Stimulated activated CD8-positive, alpha-beta memory T cell treated with anti-CD3 and anti-CD28 coated beads, Interleukin-7, amount 100 ng/mL, for 1 hour (primary cell): Measurements from ENCODE around the gene JPT1.
"Not testable (repeated sequence)": the region's sequence is repeated elsewhere in the genome, so short reads cannot be mapped to it uniquely, and the experiment has no call there.

Experiments used
- DNase-seq, 2 donors: peaks; one replicate each; pipeline ENCODE4 v3.0.0-alpha.2; 2020; ENCODE audit warnings: low read depth in 2 of 2

JPT1 gene, protein sequence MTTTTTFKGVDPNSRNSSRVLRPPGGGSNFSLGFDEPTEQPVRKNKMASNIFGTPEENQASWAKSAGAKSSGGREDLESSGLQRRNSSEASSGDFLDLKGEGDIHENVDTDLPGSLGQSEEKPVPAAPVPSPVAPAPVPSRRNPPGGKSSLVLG

DNA sequence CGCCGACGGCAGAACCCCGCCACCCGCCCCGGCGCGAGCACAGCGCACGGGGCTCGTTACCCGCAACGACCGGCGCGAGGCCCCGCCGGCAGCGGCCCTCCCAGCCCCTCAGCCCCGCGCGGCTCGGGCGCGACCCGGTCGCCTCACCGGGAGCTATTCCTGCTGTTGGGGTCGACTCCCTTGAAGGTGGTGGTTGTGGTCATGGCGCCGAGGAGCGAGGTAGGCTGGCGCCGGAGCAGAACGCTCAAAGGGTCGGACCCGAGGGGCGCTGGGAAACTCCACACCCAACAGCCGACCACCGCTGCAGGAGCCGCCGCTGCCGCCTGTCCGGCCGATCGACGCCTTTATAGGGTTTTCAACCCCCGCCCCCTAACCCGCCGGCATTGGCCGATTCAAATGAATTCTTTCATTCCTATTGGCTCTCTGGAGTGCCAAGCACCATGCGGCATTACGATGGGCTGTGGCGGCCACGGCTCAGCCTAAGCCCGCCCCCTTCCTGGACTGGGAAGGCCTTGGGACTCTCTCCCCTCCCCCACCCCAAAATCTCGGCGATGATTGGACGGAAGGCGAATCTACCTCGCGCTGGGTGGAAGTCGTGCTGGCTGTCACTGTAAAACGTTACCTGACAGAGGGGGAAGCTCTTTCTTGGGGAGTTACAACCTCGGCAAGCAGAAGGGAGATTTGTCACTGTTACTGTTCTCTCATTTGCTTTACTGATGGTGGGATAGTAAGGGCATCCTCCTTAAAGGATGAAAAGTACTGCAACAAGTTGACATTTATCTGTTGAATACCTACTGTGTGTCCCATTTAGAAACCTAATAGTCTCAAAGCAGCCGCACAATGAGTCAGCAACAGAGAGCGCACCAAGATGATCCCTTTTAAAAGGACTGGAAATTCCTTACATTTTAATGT is at the start of gene JPT1:
JPT1 (minus strand) TSS at position 318 of the 912 bp plus-strand sequence; CDS start at position 203, 115 bp downstream.
- DNase-seq = peak; percentile 92

DNA sequence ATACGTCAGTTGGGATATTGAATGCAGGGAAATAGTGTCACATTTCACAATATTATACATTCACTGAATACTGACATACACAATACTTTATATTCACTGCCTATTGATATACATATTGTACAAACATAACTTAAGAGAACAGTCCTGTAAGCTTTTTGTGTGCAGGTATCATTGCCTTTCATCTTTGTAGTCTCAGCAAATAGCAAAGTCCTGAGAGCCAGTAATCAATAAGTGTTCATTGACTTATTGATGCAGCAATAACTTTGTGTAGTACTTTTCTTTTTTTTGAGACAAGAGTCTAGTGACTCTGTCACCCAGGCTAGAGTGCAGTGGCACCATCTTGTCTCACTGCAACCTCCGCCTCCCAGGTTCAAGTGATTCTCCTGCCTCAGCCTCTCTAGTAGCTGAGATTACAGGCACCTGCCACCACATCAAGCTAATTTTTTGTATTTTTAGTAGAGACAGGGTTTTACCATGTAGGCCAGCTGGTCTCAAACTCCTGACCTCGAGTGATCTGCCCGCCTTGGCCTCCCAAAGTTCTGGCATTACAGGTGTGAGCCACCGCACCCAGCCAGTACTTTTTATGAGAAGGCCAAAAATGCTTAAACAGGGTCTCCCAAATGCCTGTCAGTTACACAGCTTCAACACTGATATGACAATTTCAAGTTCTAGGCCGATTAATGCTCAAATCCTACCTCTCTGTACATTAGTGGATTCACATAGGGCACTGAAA is 45.7 kb upstream of the JPT1 start:
- no peak for DNase-seq

DNA sequence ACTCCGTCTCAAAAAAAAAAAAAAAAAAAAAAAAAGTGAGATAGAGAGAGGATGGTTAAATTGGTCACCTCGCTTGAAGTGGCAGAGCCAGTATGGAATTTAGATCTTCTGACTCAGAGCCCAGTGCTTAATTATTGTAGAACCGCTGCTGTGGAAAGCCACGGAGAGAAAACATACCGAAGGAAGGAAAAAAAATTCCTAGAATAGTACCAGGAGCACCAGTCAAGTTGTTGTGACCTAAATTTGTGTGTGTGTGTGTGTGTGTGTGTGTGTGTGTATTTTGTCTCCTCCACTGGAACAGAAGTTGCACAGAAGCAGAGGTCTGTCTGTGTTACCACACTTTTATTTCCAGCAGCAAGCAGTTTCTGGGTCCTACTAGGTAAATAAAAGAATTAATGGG is 40.6 kb upstream of the JPT1 start:
- DNase-seq = no peak

DNA sequence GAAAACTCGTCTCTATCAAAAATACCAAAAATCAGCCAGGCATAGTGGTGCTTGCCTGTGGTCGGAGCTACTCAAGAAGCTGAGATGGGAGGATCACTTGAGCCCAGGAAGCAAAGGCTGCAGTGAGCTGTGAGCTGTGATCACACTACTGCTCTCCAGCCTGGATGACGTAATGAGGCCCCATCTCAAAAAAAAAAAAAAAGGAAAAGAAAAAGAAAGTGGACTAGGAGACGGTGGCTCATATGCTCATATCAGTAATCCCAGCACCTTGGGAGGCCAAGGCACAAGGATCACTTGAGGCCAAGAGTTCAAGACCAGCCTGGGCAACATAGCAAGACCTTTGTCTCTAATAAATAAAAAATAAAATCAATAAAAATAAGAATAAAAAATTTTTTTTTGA is 37.3 kb upstream of the JPT1 start:
- no peak for DNase-seq

DNA sequence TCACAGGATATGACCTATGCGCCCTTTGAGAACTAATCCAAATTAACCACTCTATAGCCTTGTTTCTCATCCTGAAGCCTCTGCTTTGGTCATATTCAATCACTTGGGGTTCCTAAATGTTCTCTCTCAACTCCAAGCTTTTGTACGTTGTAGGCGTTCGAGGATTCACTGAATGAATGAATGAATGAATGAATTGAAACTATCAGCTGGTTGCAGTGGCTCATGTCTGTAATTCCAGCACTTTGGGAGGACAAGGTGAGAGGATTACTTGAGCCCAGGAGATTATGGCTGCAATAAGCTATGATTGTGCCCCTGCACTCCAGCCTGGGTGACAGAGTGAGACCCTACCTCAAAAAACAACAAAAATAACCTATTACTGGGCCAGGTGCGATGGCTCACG is 34.3 kb upstream of the JPT1 start:
- DNase-seq = no peak

DNA sequence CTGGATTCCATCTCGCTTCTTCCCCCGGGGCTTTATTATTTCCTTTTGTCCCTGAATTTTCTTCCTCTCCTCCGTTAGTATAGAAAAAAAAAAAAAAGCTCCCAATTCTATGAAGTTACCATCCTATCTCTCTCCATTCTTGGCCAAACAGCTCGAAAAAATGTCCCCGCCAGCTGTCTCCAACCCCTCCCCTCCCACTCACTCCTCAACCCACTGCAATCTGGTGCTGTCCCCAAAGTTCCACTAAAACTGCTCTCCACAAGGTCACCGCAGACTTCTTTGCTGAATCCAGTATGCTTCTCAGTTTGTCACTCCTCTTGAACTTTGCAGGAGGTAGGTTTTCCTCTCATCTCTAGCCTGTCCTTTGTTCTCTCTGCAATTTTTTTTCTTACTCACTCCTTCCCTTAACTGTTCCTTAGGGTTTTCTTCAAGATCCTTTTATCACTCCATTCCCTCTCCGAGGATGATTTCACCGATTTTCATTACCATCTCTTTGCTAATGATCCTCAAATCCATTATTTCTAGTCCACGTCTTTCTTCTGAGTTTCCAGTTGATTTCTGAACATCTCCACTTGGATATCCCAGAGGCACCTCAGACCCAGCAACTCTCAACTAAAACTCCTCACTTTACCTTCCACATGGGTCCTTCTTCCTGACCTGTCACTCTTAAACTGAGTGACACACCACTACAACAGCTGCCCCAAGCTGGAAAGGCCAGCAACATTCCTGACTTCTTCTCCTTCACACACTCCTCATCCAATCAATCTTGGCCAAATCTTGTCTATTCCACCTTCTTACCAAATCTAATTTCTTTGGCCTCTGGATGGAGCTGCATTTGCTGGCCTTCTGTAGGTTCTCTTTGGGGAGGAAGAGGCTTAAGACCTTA is 29.9 kb upstream of the JPT1 start:
- no peak for DNase-seq

DNA sequence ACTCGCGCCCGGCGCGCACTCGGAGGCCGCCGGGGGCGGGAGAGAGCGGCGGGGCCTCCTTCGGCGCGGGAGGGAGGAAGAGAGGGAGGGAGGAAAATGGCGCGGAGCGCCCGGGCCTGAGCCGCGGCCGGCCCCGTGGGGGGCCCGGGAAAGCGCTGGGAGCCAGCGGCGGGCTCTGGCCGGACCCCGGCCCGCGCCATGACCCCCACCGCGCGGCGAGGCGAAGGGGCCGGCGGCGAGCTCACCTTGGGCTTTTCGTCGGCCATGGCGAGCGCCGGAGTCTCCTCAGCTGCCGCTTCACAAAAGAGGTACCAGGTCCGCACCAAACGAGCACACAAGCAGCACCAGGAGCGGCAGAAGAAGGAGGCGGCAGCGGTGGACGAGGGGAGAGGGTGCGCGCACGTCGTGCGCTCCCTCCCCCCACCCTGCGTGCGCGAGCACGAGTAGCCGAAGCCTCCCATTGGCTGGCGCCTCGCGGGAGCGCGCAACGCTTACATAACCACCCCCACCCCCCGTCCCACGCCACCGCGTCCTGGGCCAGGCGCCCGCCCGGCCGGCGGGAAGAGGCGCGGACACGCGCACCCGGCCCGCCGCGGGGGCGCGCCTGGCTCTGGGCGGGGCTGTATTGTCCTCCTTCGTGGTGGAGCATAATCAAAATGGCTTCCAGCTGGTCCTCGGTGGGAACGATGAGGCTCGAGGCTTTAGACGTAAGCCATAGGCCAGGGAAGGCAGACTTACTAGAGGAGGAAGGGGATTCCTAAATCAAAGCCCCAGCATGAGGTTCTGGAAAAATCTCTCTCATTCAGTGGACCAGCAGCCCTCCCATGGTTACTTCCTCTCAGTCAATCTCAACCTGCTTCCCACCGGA is 28.5 kb upstream of the JPT1 start, which contains the start of gene SUMO2:
SUMO2 (minus strand) TSS at position 391 of the 868 bp plus-strand sequence; CDS start at position 266, 125 bp downstream.
- peak; percentile 92 to 94 for DNase-seq

DNA sequence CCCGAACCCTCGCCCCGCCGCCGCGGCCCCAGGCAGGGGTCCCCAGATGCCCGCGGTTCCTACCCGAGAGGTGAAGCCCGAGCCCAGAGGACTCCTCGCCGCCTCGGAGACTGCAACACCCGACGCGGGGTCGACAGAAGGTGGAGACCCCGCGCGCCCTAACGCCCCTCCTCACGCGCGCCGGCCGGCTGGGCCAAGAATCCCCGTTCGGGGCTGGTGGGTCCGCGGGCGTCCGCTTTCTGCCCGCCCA is 27.9 kb upstream of the JPT1 start:
- DNase-seq = no peak

DNA sequence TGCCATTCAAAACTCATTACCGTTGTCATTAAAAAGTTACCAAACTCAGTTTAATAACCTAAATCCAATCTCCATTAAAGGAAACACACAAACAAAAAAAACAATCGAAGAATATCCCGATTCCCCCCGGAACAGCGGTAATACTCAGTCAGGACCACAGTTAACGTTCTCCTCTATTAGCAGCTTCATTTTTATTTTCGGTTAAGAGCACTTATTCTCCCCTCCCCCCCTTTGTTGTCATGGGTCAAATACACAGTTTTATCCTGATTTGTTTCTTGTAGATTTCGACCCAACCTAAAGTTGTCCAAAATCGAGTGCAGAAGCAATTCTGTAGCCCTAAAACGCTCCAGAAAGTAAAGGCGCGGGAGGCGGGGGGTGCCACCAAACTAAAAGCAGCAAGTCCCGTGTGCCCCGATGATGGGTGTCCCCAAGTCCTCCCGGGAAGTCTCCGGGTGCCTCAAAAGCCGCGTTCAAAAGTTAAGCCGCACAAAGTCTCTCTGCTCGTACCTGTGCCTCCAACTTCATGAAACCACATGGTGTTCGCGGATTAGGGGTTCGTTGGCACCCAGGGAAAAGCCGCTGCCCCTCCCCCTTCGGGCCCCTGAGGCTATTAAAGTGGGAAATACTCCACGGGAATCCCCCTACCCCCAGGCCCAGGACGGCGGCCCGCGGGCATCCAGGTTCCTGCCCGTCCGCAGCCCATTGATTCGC is 27.5 kb upstream of the JPT1 start:
- no peak for DNase-seq

DNA sequence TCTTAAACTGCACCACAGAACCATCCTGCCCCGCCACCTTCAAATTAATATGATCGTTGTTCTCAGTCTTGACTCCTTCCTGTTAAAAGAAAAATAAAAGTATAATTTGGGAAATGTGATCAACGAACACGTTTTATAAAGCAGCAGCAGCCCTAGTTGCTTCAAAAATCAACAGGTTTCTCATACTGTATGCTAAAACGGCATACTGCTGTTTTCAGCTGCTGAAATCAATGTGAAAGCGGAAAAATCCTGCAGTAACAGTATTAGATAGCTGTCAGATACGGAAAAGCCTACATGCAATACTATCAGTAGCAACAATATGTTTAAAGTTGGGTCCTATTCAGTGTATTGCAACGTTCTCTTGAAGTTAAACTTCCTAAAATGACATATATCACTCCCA is 26.8 kb upstream of the JPT1 start:
- DNase-seq = no peak

DNA sequence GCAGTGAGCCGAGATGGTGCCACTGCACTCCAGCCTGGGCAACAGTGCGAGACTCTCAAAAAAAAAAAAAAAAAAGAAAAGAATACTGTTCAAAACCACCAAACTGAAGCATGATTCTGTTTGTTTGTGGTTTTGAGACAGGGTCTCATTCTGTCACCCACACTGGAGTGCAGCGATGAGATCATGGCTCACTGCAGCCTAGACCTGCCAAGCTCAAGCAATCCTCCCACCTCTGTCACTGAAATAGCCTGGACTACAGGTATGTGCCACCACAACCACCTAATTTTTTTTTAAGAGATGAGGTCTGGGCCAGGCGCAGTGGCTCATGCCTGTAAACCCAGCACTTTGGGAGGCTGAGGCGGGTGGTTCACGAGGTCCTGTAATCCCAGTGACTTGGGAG is 24.1 kb upstream of the JPT1 start:
- no peak for DNase-seq

DNA sequence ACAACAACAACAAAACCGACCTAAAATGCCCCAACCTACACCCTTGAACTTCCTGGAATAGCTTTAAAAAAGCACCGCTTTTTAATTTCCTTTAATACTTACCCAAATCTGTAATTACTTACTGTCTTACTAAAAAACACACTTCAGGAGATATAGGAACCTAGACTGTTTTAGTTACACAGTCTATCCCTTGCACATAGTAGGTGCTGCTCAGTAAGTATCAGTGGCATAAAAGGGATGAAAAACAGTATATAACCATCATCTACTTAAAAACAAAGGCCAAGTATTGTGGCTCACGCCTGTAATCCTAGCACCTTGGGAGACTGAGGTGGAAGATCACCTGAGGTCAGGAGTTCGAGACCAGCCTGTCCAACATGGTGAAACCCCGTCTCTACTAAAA is 22.3 kb upstream of the JPT1 start:
- no peak for DNase-seq

DNA sequence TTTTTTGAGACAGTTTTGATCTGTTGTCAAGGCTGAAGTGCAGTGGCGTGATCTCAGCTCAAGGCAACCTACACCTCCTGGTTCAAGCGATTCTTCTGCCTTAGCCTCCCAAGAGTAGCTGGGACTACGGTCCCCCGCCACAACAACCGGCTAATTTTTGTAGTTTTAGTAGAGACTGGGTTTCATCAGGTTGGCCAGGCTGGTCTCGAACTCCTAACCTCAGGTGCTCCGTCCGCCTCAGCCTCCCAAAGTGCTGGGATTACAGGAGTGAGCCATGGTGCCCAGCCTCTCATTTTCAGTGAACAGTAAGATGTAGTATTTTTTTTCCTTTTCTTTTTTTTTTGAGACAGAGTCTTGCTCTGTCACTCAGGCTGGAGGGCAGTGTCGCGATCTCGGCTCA is 20.7 kb upstream of the JPT1 start:
- DNase-seq = no peak

DNA sequence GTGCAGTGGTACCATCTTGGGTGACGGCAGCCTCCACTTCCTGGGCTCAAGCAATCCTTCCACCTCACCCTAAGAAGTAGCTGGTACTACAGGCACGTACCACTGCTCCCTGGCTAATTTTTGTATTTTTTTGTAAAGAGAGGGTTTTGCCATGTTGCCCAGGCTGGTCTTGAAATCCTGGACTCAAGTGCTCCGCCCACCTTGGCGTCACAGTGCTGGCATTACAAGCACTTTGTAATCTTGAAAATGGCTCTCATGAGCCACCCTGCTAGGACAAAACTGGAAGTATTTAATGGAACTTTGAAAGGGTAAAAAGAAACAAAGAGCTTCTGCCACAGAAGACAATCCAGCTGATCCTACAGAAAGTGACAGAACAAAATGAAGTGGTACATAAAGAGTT is 19.2 kb upstream of the JPT1 start:
- DNase-seq = no peak

DNA sequence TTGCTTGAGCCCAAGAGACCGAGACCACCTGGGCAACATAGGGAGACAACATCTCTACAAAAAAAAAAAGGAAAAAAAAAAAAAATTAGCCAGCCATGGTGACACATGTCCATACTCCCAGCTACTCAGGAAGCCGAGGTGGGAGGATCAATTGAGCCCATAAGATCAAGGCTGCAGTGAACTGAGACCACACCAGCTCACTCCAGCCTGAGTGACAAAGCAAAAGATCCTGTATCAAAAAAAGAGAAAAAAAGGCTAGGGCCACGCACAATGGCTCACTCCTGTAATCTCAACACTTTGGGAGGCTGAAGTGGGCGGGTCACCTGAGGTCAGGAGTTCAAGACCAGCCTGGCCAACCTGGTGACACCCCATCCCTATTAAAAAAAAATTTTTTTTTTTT is 14.7 kb upstream of the JPT1 start:
- no peak for DNase-seq

DNA sequence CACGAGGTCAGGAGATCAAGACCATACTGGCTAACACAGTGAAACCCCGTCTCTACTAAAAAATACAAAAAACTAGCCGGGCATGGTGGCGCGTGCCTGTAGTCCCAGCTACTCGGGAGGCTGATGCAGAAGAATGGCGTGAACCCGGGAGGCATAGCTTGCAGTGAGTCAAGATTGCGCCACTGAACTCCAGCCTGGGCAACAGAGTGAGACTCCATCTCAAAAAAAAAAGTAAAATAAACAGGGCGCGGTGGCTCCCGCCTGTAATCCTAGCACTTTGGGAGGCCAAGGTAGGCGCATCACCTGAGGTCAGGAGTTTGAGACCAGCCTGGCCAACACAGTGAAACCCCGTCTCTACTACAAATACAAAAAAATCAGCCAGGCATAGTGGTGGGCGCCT is 10.3 kb upstream of the JPT1 start:
- DNase-seq = not testable (repeated sequence)

DNA sequence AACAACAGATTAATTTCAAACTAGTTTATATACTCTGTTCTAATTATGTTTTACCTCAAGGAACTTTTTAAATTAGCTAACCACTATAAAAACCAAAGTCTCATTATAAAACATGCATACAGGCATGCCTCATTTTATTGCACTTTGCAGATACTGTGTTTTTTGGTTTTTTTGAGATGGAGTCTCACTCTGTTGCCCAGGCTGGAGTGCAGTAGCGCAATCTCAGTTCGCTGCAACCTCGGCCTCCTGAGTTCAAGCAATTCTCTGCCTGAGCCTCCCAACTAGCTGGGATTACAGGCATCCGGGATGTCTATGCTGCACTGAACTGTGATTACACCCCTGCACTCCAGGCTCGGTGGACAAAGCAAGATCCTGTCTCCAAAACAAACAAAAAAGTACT is 8.8 kb upstream of the JPT1 start:
- no peak for DNase-seq

DNA sequence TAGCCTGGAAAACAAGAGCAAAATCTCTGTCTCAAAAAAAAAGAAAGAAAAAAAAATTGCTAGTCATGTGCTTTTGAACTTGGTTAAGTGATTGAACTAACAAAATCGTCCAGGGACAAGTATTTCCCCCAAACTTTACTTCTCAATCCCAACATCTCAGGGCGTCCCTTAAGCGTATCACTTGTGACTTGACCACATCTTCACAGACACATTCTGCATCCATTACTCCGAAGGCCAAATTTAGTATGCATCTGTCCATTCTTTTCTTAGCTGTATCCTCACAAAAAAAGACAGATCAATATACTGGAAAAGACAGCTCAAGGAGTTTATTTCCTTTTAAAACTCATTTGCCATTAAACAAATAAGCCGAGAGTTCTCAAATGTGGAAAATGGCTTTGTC is 5.9 kb upstream of the JPT1 start:
- no peak for DNase-seq

DNA sequence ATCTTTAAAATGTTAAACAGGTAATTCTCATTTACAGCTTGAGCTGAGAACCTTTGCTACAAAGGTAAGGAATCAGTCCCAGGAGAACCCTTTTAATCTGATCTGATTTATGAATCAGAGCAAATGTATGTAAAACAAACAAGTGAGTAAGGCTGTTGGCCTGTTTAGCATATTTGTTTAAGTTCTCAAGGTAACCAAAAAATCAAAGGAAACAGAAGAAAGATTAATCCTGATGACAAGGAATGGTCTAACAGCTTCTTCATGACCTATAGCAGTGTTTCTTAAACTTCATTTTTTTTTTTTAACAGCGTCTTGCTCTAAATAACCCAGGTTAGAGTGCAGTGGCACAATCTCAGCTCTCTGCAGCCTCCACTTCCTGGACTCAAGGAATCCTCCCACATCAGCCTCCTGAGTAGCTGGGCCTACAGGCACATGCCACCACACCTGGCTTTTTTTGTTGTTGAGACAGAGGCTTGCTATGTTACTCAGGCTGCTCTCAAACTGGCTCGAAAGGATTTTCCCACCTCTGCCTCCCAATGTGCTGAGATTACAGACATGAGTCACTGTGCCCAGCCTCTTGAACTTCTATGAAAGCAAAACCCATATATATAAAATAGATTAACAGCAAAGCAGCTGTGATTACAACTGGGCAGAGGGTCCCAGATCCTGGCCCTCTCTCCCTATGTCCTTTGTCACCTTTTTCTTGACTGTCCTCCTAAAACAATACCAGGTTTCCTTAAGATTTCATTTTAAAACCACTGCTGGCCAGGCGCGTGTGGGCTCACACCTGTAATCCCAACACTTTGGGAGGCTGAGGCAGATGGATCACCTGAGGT is 5.1 kb upstream of the JPT1 start:
- DNase-seq = no peak
